HL-60 (cell line): ENCODE results near the gene CYP2A6.

ENCODE experiments used
- POLR2AphosphoS5 ChIP-seq: IDR thresholded peaks from 2 replicates; pipeline ENCODE4 v1.6.1; 2012; ENCODE audit warnings: low read depth
- TF ChIP-seq, protein P1 (sequence below): IDR thresholded peaks from one replicate; pipeline ENCODE4 v1.5.1; 2011; ENCODE audit warnings: low read length, control low read depth, inconsistent platforms; ENCODE audit not compliant: insufficient read depth

DNA sequence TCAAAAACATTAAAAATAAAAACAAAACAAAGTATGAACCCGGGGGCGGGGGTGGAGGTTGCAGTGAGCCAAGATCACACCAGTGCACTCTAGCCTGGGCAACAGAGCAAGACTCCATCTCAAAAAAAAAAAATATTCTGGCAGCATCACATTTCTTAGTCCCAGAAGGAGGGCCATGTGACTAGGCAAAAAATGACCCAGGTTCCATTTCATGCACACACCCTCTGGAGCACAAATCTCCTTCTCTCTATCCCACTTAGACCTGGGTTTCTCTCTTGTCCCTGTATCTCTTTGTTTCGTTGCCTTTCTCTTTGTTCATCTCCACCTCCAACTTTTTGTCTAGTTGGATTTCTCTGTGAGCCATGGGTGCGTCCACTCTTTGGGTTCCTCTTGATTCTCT lies 37.9 kb upstream of the CYP2A6 start:
- TF ChIP-seq, protein P1, sequence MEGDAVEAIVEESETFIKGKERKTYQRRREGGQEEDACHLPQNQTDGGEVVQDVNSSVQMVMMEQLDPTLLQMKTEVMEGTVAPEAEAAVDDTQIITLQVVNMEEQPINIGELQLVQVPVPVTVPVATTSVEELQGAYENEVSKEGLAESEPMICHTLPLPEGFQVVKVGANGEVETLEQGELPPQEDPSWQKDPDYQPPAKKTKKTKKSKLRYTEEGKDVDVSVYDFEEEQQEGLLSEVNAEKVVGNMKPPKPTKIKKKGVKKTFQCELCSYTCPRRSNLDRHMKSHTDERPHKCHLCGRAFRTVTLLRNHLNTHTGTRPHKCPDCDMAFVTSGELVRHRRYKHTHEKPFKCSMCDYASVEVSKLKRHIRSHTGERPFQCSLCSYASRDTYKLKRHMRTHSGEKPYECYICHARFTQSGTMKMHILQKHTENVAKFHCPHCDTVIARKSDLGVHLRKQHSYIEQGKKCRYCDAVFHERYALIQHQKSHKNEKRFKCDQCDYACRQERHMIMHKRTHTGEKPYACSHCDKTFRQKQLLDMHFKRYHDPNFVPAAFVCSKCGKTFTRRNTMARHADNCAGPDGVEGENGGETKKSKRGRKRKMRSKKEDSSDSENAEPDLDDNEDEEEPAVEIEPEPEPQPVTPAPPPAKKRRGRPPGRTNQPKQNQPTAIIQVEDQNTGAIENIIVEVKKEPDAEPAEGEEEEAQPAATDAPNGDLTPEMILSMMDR, result no peak
- TF ChIP-seq POLR2AphosphoS5, result no peak
